BLaER1 treated with 17β-estradiol and CSF1 and Interleukin-3, amounts not matched to agents 10 nM and 100 nM (cell line): Measurements from ENCODE around the gene CLDND2.

ENCODE experiments used
- H3K27ac ChIP-seq, 11 experiments: shearing (Covaris generic); formaldehyde crosslinking; 2 replicates each; pipeline ENCODE4 v1.8.1; 2022
- H3K27me3 ChIP-seq, 11 experiments: shearing (Covaris generic); formaldehyde crosslinking; 2 replicates each; pipeline ENCODE4 v1.8.1; 2022
- H3K36me3 ChIP-seq, 11 experiments: shearing (Covaris generic); formaldehyde crosslinking; 2 replicates each; pipeline ENCODE4 v1.8.1; 2022
- H3K4me1 ChIP-seq, 10 experiments: shearing (Covaris generic); formaldehyde crosslinking; 2 replicates each; pipeline ENCODE4 v1.8.1; 2022
- H3K4me2 ChIP-seq, 11 experiments: shearing (Covaris generic); formaldehyde crosslinking; 2 replicates each; pipeline ENCODE4 v1.8.1; 2022
- H3K4me3 ChIP-seq, 10 experiments: shearing (Covaris generic); formaldehyde crosslinking; 2 replicates each; pipeline ENCODE4 v1.8.1; 2022
- H3K9ac ChIP-seq, 11 experiments: shearing (Covaris generic); formaldehyde crosslinking; 2 replicates each; pipeline ENCODE4 v1.8.1; 2022
- H3K9me3 ChIP-seq, 11 experiments: shearing (Covaris generic); formaldehyde crosslinking; replicated peaks in 1 of 11; 2 replicates each; pipeline ENCODE4 v1.8.1; 2022
- H4K20me1 ChIP-seq, 11 experiments: shearing (Covaris generic); formaldehyde crosslinking; 2 replicates each; pipeline ENCODE4 v1.8.1; 2022
- Cebpa-rat ChIP-seq, 11 experiments: shearing (Covaris generic); IDR thresholded peaks; 2 replicates each; pipeline ENCODE4 v1.8.1; 2022

CLDND2 gene

DNA sequence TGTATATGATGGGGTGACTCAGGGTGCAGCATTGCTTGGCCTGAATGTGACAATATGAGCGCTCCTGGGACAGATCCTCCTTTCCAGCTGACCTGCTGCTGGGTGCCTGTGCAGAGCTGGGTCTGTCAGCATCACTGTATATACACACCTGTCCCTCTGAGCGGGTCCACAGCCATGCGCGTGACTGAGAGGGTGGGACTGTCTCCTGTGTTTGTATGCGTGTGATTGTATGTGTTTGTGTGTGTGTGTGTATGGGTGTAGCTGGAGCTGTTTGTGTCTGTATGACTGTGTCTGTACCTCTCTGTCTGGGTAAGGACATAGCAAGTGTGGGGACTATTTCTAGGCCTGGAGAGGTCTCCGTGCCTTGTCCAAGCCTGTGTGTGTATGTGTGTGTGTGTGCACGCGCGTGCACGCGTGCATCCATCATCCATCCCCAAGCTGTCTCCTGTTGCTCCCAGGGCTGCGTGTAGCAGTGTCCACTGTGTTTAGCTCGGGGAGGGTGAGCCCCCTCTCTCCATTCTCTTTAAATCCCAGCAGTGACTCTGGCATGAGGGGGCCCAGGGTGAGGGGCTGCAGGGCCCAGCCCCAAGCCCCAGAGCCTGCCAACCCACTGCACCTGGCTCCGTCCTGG lies 49.0 kb downstream of the CLDND2 start:
- Histone ChIP-seq H3K27me3 (no peaks in the 10 kb centered on the region), H3K36me3 (no peaks in the 10 kb centered on the region), H3K9me3 (peaks cover 0 to 7% (median 5%) of the 10 kb centered on the region in 11 experiments; a peak in 13 of 22 replicates), H3K9ac (no peak overlapping the region), H3K4me3 (no peak overlapping the region), H4K20me1 (peaks cover 0 to 18% (median 0%) of the 10 kb centered on the region in 11 experiments; a peak in 2 of 22 replicates), H3K4me1 (peaks cover 0 to 11% (median 0%) of the 10 kb centered on the region in 10 experiments; a peak in 3 of 20 replicates), H3K27ac (no peak overlapping the region), H3K4me2 (no peak overlapping the region)
- TF ChIP-seq Cebpa-rat (IDR thresholded peaks at IDR 0.05): no peak

DNA sequence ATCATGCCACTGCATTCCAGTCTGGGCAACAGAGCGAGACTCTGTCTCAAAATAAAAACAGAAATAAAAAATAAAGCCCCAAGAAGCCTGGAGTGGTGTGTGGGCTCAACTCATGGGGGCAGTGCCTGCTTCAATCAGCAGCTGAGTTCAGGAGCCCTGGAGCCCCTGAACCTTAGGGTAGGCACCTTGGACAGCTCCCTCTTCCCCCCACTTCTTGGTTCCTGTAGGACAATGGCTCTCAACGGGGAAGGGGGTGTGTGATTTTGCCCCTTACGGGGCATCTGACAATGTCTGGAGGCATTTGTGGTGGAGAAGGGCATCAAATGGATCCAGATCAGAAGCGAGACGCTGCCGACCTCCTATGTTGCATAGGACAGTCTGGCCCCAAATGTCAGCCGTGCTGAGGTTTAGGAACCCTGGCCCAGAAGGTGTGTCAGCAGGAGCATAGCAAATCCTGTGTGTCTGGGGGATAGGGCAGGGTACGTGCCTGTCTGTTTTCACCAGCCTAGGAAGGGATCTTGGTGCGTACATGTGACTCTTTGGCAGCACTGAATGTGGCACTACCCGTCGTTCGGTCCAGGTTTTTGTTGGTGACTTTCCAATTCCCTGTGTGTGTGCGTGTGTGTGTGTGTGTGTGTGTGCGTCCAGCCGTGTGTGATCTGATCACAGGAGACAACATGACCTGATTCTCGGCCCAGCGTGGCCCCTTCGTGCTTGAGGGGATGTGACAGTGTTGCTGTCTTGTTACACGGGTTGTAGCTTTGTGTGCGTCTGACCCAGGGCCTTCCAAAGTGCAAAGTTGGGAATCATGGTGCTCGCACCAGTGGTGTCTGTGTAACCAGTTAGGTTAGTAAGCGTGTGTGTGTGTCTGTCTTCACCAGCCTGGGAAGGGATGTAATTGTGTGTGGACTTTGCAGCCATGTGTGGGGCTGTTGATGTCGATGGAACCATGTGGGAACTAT lies 49.8 kb downstream of the CLDND2 start:
- no peak overlapping the region for H3K4me2 ChIP-seq
- H3K9ac ChIP-seq: no peak overlapping the region
- H3K27ac ChIP-seq: no peak overlapping the region
- TF ChIP-seq Cebpa-rat (IDR thresholded peaks at IDR 0.05): no peak
- no peaks in the 10 kb centered on the region for H3K27me3 ChIP-seq
- H3K36me3 ChIP-seq: no peaks in the 10 kb centered on the region
- peaks cover 0 to 13% (median 0%) of the 10 kb centered on the region in 11 experiments; a peak in 1 of 22 replicates for H4K20me1 ChIP-seq
- H3K4me1 ChIP-seq: peaks cover 2 to 16% (median 7%) of the 10 kb centered on the region in 10 experiments; a peak in 19 of 20 replicates
- H3K9me3 ChIP-seq: peaks cover 0 to 11% (median 8%) of the 10 kb centered on the region in 11 experiments; a peak in 13 of 22 replicates
- H3K4me3 ChIP-seq: no peak overlapping the region

DNA sequence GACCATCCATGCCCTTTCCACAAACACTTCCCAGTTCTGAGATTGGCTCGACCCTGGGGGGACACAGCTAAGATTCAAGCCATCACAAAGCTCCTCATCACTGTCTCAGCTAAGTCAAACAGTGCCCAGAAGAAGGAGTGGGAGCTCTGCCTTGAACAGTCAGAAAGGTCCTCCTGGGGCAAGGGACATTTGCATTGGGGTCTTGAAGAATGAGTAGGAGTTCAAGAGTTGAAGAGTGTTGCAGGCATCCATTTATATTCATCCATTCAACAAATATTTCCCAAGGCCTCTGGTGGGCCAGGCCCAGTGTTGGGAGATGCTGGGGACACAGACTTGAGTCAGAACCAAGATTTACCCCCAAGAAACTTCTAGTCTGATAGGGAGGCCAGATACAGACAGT lies 50.8 kb downstream of the CLDND2 start:
- Histone ChIP-seq H3K36me3 (no peaks in the 10 kb centered on the region), H3K9me3 (peaks cover 0 to 11% (median 8%) of the 10 kb centered on the region in 11 experiments; a peak in 13 of 22 replicates), H3K27me3 (no peaks in the 10 kb centered on the region), H3K9ac (no peak overlapping the region), H3K4me1 (peaks cover 6 to 18% (median 16%) of the 10 kb centered on the region in 10 experiments; a peak in 18 of 20 replicates), H4K20me1 (peaks cover 0 to 10% (median 0%) of the 10 kb centered on the region in 11 experiments; a peak in 1 of 22 replicates), H3K4me3 (no peak overlapping the region), H3K27ac (no peak overlapping the region), H3K4me2 (no peak overlapping the region)
- TF ChIP-seq Cebpa-rat (IDR thresholded peaks at IDR 0.05): no peak

GRCh38 chr19:51317376-51317775 lies 51.4 kb downstream of the CLDND2 start:
- no peaks in the 10 kb centered on the region for H3K27me3 ChIP-seq
- TF ChIP-seq Cebpa-rat (IDR thresholded peaks at IDR 0.05): no peak
- H3K27ac ChIP-seq: no peak overlapping the region
- peaks cover 0 to 11% (median 8%) of the 10 kb centered on the region in 11 experiments; a peak in 13 of 22 replicates for H3K9me3 ChIP-seq
- H3K9ac ChIP-seq: no peak overlapping the region
- no peak overlapping the region for H3K4me2 ChIP-seq
- H4K20me1 ChIP-seq: peaks cover 0 to 10% (median 0%) of the 10 kb centered on the region in 11 experiments; a peak in 1 of 22 replicates
- peaks cover 6 to 24% (median 22%) of the 10 kb centered on the region in 10 experiments; a peak in 17 of 20 replicates for H3K4me1 ChIP-seq
- no peaks in the 10 kb centered on the region for H3K36me3 ChIP-seq
- H3K4me3 ChIP-seq: no peak overlapping the region
